Renal pelvis (tissue), 4 donors: ENCODE measurements around the gene UGT1A5. TPM values are rescaled to one million over a fixed set of nuclear protein-coding genes. Genes with fewer than 3 reads are reported as not detected.
"Not testable (repeated sequence)": the region's sequence is repeated elsewhere in the genome, so short reads cannot be mapped to it uniquely, and the experiment has no call there.

Experiments
- DNase-seq: peaks from one replicate; pipeline ENCODE4 v3.0.0-alpha.2; 2013
- polyA plus RNA-seq, 3 donors: library from polyadenylated mRNA; unstranded; fragments of 120-200 nt; gene quantifications; one replicate each; pipeline ENCODE4 v1.2.1, GENCODE V29; 2013; ENCODE audit not compliant: insufficient read length in 3 of 3

The UGT1A5 gene
- polyA plus RNA-seq, 3 donors = not detected

GRCh38 chr2:233746475-233747282 is 34.0 kb downstream of the UGT1A5 start:
- DNase-seq = no peak

- DNase-seq = no peak
Observed at GRCh38 chr2:233747283-233747544, 34.5 kb downstream of the UGT1A5 start.

- DNase-seq = not testable (repeated sequence)
Observed at GRCh38 chr2:233750689-233751088, 38.0 kb downstream of the UGT1A5 start.

GRCh38 chr2:233751212-233752009 is 38.7 kb downstream of the UGT1A5 start:
- not testable (repeated sequence) for DNase-seq

- DNase-seq = no peak
Observed at GRCh38 chr2:233754872-233755611, 42.3 kb downstream of the UGT1A5 start.

GRCh38 chr2:233756429-233757081 is 43.8 kb downstream of the UGT1A5 start:
- DNase-seq = no peak

GRCh38 chr2:233758141-233758540 is 45.4 kb downstream of the UGT1A5 start:
- no peak for DNase-seq

GRCh38 chr2:233758849-233759248 is 46.1 kb downstream of the UGT1A5 start:
- no peak for DNase-seq

GRCh38 chr2:233760043-233760442 is 47.3 kb downstream of the UGT1A5 start, which contains the start of gene UGT1A1:
TSS of gene UGT1A1 (plus strand) at chr2:233760270. CDS start at chr2:233760288, 18 bp downstream.
- DNase-seq = no peak

GRCh38 chr2:233761040-233761769 is 48.5 kb downstream of the UGT1A5 start:
- no peak for DNase-seq

GRCh38 chr2:233764264-233764663 is 51.6 kb downstream of the UGT1A5 start:
- no peak for DNase-seq

GRCh38 chr2:233764761-233765160 is 52.1 kb downstream of the UGT1A5 start:
- no peak for DNase-seq

- no peak for DNase-seq
Observed at GRCh38 chr2:233766416-233766815, 53.7 kb downstream of the UGT1A5 start.

- DNase-seq = no peak
Observed at GRCh38 chr2:233768076-233768475, 55.4 kb downstream of the UGT1A5 start.

- no peak for DNase-seq
Observed at GRCh38 chr2:233769260-233769659, 56.6 kb downstream of the UGT1A5 start.

- DNase-seq = no peak
Observed at GRCh38 chr2:233772153-233772552, 59.4 kb downstream of the UGT1A5 start.

GRCh38 chr2:233772583-233772982 is 59.9 kb downstream of the UGT1A5 start:
- no peak for DNase-seq

- DNase-seq = no peak
Observed at GRCh38 chr2:233773854-233774253, 61.1 kb downstream of the UGT1A5 start.

GRCh38 chr2:233775414-233775813 is 62.7 kb downstream of the UGT1A5 start:
- DNase-seq = no peak

- DNase-seq = no peak
Observed at GRCh38 chr2:233778030-233778429, 65.3 kb downstream of the UGT1A5 start, which contains the start of gene MROH2A. TSS of gene MROH2A (plus strand) at chr2:233778330. CDS start at chr2:233779359, 1,029 bp downstream.

- DNase-seq = no peak
Observed at GRCh38 chr2:233779722-233780121, 67.0 kb downstream of the UGT1A5 start.
